ENCODE results near the gene ELMO2.

DNA sequence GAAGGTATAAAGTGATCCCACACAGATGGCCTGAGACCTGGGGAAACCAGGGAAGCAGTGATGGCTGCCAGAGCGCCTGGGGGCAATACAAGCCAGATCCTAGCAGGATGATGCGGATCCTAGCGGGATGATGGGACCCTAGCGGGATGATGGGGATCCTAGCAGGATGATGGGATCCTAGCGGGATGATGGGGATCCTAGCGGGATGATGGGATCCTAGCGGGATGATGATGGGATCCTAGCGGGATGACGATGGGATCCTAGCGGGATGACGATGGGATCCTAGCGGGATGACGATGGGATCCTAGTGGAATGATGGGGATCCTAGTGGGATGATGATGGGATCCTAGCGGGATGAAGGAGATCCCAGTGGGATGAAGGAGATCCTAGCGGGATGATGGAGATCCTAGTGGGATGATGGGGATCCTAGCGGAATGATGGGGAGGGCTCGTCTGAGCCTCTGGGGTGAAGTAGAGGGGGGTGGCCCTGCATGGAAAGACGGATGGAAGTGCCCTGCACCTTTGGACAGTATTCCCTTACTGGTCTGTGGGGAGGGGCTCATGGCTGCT is 54.0 kb downstream of the ELMO2 start:
- no peak for TF ChIP-seq EZH2phosphoT487 (IDR thresholded peaks at IDR 0.05; ENCODE audit: insufficient read depth, low read depth)
- TF ChIP-seq EZH2 (IDR thresholded peaks at IDR 0.05; ENCODE audit: insufficient read depth, poor library complexity, severe bottlenecking): no peak

All from GM23248 (cell line).